Measurements from ENCODE around the gene TRIM51. TPM values are rescaled to one million over a fixed set of nuclear protein-coding genes. Genes with fewer than 3 reads are reported as not detected.

TRIM51 gene
- total and polyA plus RNA-seq, 4 donors: not detected

- Histone ChIP-seq H3K4me1 (ENCODE audit: control insufficient read depth in 5 of 5, insufficient read depth in 5 of 5, low read length in 5 of 5) (no peaks in the 10 kb centered on the region), H3K27me3 (ENCODE audit: control insufficient read depth in 3 of 3, insufficient read depth in 3 of 3, low read length in 2 of 3) (no peaks in the 10 kb centered on the region), H3K9ac (ENCODE audit: insufficient read depth in 1 of 2, low read length in 2 of 2) (no peak within 1 kb of the TSS), H3K4me3 (no peak within 1 kb of the TSS), H3K36me3 (ENCODE audit: control insufficient read depth in 4 of 4, insufficient read depth in 4 of 4, low read length in 4 of 4) (no peaks in the 10 kb centered on the region), H3K27ac (ENCODE audit: low read depth in 1 of 2, low read length in 1 of 2) (no peak within 1 kb of the TSS), H3K9me3 (ENCODE audit: control insufficient read depth in 4 of 4, insufficient read depth in 3 of 4, low read length in 3 of 4) (peaks cover 0 to 9% (median 1%) of the 10 kb centered on the region in 4 donors)
- no peak for DNase-seq
- 62 to 88% methylated on average over 2 of the region's 2 CpGs for WGBS, 2 donors
- no peak for ATAC-seq (ENCODE audit: insufficient read depth, low FRiP score)
- no peak for TF ChIP-seq CTCF (IDR thresholded peaks at IDR 0.05; ENCODE audit: control extremely low read depth, extremely low read depth)
Measured at GRCh38 chr11:55936300-55936699, 53.2 kb downstream of the TRIM51 start, which contains the start of gene OR5I1. OR5I1 (minus strand) TSS chr11:55936400; CDS start chr11:55936400, 0 bp downstream.

Small RNA genes within 50 kb of the gene (small RNA-seq; reads per million reads assigned to genes)
- not detected for gene AC036111.3 (ENCODE audit: low replicate concordance)

Other genes with a start within 250 kb of the TRIM51 start
- gene OR4P4, start 248.2 kb upstream of the TRIM51 start, total RNA-seq: not detected
- gene OR4P4, start 248.2 kb upstream of the TRIM51 start, polyA plus RNA-seq: not detected
- not detected for gene OR4S2, start 235.0 kb upstream of the TRIM51 start, total RNA-seq
- gene OR4S2, start 235.0 kb upstream of the TRIM51 start, polyA plus RNA-seq: not detected
- gene OR4C6, start 221.1 kb upstream of the TRIM51 start, total RNA-seq: not detected
- not detected for gene OR4C6, start 221.1 kb upstream of the TRIM51 start, polyA plus RNA-seq
- not detected for gene OR5D13, start 109.9 kb upstream of the TRIM51 start, total RNA-seq
- not detected for gene OR5D13, start 109.9 kb upstream of the TRIM51 start, polyA plus RNA-seq
- not detected for gene OR5D14, start 87.7 kb upstream of the TRIM51 start, total RNA-seq
- gene OR5D14, start 87.7 kb upstream of the TRIM51 start, polyA plus RNA-seq: not detected
- not detected for gene OR5L1, start 71.9 kb upstream of the TRIM51 start, total RNA-seq
- gene OR5L1, start 71.9 kb upstream of the TRIM51 start, polyA plus RNA-seq: not detected
- not detected for gene OR5D18, start 63.7 kb upstream of the TRIM51 start, total RNA-seq
- gene OR5D18, start 63.7 kb upstream of the TRIM51 start, polyA plus RNA-seq: not detected
- gene OR5L2, start 56.1 kb upstream of the TRIM51 start, total RNA-seq: not detected
- not detected for gene OR5L2, start 56.1 kb upstream of the TRIM51 start, polyA plus RNA-seq
- gene OR5D16, start 44.5 kb upstream of the TRIM51 start, total RNA-seq: not detected
- not detected for gene OR5D16, start 44.5 kb upstream of the TRIM51 start, polyA plus RNA-seq
- not detected for gene OR5W2, start 31.3 kb downstream of the TRIM51 start, total RNA-seq
- gene OR5W2, start 31.3 kb downstream of the TRIM51 start, polyA plus RNA-seq: not detected
- gene OR5I1, start 53.1 kb downstream of the TRIM51 start, total RNA-seq: not detected
- not detected for gene OR5I1, start 53.1 kb downstream of the TRIM51 start, polyA plus RNA-seq
- not detected for gene OR10AG1, start 86.6 kb downstream of the TRIM51 start, total RNA-seq
- gene OR10AG1, start 86.6 kb downstream of the TRIM51 start, polyA plus RNA-seq: not detected
- not detected for gene OR5F1, start 111.3 kb downstream of the TRIM51 start, total RNA-seq
- gene OR5F1, start 111.3 kb downstream of the TRIM51 start, polyA plus RNA-seq: not detected
- not detected for gene OR5AS1, start 144.4 kb downstream of the TRIM51 start, total RNA-seq
- gene OR5AS1, start 144.4 kb downstream of the TRIM51 start, polyA plus RNA-seq: not detected
- gene OR8I2, start 210.0 kb downstream of the TRIM51 start, total RNA-seq: not detected
- not detected for gene OR8I2, start 210.0 kb downstream of the TRIM51 start, polyA plus RNA-seq
- not detected for gene OR8H2, start 220.4 kb downstream of the TRIM51 start, total RNA-seq
- gene OR8H2, start 220.4 kb downstream of the TRIM51 start, polyA plus RNA-seq: not detected
- not detected for gene OR8H3, start 239.1 kb downstream of the TRIM51 start, total RNA-seq
- gene OR8H3, start 239.1 kb downstream of the TRIM51 start, polyA plus RNA-seq: not detected

Measured in lung (tissue), 13 donors.